Neuronal stem cell (in vitro differentiated cells): ENCODE measurements around the gene SFXN5.

Experiments
- DNase-seq: peaks from one replicate; pipeline ENCODE4 v3.0.0-alpha.2; 2013; ENCODE audit warnings: low spot score
- H2AFZ ChIP-seq: one replicate; pipeline ENCODE4 v1.6.1; 2013; ENCODE audit warnings: mild to moderate bottlenecking, low read length, inconsistent platforms
- H2AK5ac ChIP-seq: 2 replicates; pipeline ENCODE4 v1.6.1; 2013; ENCODE audit warnings: low read depth, mild to moderate bottlenecking, inconsistent platforms, low read length, moderate library complexity, mixed read lengths
- H2BK120ac ChIP-seq: 2 replicates; pipeline ENCODE4 v1.6.1; 2013; ENCODE audit warnings: low read depth, mild to moderate bottlenecking, inconsistent platforms, low read length, moderate library complexity, mixed read lengths
- H2BK12ac ChIP-seq: one replicate; pipeline ENCODE4 v1.6.1; 2013; ENCODE audit warnings: low read length, inconsistent platforms
- H2BK15ac ChIP-seq: 2 replicates; pipeline ENCODE4 v1.6.1; 2013; ENCODE audit warnings: mild to moderate bottlenecking, low read length, inconsistent platforms, mixed read lengths
- H2BK5ac ChIP-seq: one replicate; pipeline ENCODE4 v1.6.1; 2013; ENCODE audit warnings: inconsistent platforms, mild to moderate bottlenecking, low read length, moderate library complexity
- H3K14ac ChIP-seq: one replicate; pipeline ENCODE4 v1.6.1; 2013; ENCODE audit warnings: low read length, inconsistent platforms
- H3K18ac ChIP-seq: 2 replicates; pipeline ENCODE4 v1.6.1; 2013; ENCODE audit warnings: low read length, inconsistent platforms
- H3K23ac ChIP-seq: 2 replicates; pipeline ENCODE4 v1.6.1; 2013; ENCODE audit warnings: low read depth, mild to moderate bottlenecking, mixed read lengths, low read length, inconsistent platforms; ENCODE audit not compliant: poor library complexity
- H3K27ac ChIP-seq: replicated peaks from 3 replicates; pipeline ENCODE4 v1.5.1; 2013; ENCODE audit warnings: low read length, inconsistent platforms
- H3K27me3 ChIP-seq, 3 experiments: 2 replicates each; pipeline ENCODE4 v1.6.1; 2013; ENCODE audit warnings: low read length in 3 of 3, mild to moderate bottlenecking in 2 of 3, inconsistent platforms in 1 of 3, low read depth in 1 of 3, mixed read lengths in 1 of 3, moderate library complexity in 1 of 3; ENCODE audit not compliant: control insufficient read depth in 3 of 3, insufficient read depth in 3 of 3
- H3K36me3 ChIP-seq, 2 donors: replicated peaks in 1 of 2; 2 replicates each; pipeline ENCODE4 v1.6.1; 2013; ENCODE audit warnings: low read length in 2 of 2; ENCODE audit not compliant: control insufficient read depth in 2 of 2, insufficient read depth in 2 of 2
- H3K4ac ChIP-seq: 2 replicates; pipeline ENCODE4 v1.6.1; 2013; ENCODE audit warnings: inconsistent platforms, mild to moderate bottlenecking, low read length, moderate library complexity
- H3K4me1 ChIP-seq, 2 donors: 1 replicate in 1 of 2; 2 replicates in 1 of 2; pipeline ENCODE4 v1.6.1; 2013; ENCODE audit warnings: low read length in 2 of 2, low read depth in 1 of 2; ENCODE audit not compliant: control insufficient read depth in 2 of 2, insufficient read depth in 1 of 2
- H3K4me2 ChIP-seq: one replicate; pipeline ENCODE4 v1.6.1; 2013; ENCODE audit warnings: mild to moderate bottlenecking, low read length, inconsistent platforms; ENCODE audit not compliant: insufficient read depth, poor library complexity, severe bottlenecking
- H3K4me3 ChIP-seq, 2 donors: 2 replicates each; pipeline ENCODE4 v1.5.1; 2013; ENCODE audit warnings: low read length in 2 of 2, mild to moderate bottlenecking in 2 of 2, inconsistent platforms in 1 of 2, moderate library complexity in 1 of 2
- H3K79me1 ChIP-seq: one replicate; pipeline ENCODE4 v1.6.1; 2013; ENCODE audit warnings: low read depth, mild to moderate bottlenecking, inconsistent platforms, low read length, moderate library complexity
- H3K9ac ChIP-seq: one replicate; pipeline ENCODE4 v1.6.1; 2013; ENCODE audit warnings: mild to moderate bottlenecking, low read depth, low read length, inconsistent platforms; ENCODE audit not compliant: poor library complexity
- H3K9me3 ChIP-seq, 2 donors: replicated peaks in 1 of 2; 2 replicates each; pipeline versions ENCODE3 to v1.6.1; 2013; ENCODE audit warnings: low read length in 2 of 2, mild to moderate bottlenecking in 2 of 2, inconsistent platforms in 1 of 2, low read depth in 1 of 2, mixed read lengths in 1 of 2, moderate library complexity in 1 of 2; ENCODE audit not compliant: control insufficient read depth in 2 of 2, insufficient read depth in 1 of 2
- H4K8ac ChIP-seq: one replicate; pipeline ENCODE4 v1.6.1; 2013; ENCODE audit warnings: low read depth, mild to moderate bottlenecking, inconsistent platforms, low read length, moderate library complexity
- H4K91ac ChIP-seq: one replicate; pipeline ENCODE4 v1.6.1; 2013; ENCODE audit warnings: low read length, low read depth, mild to moderate bottlenecking, inconsistent platforms; ENCODE audit not compliant: poor library complexity
- WGBS, 2 donors: extraction: QIAGEN DNeasy Blood & Tissue Kit; methylation state at CpG; one replicate each; pipeline ENCODE4 v1.1.7; 2013; ENCODE audit warnings: missing lambda C conversion rate in 2 of 2, mixed read lengths in 1 of 2; ENCODE audit not compliant: insufficient read length in 2 of 2, insufficient replicate concordance in 1 of 2; ENCODE audit errors: extremely low coverage in 2 of 2; 5-methylcytosine and 5-hydroxymethylcytosine counted together

Gene SFXN5

DNA sequence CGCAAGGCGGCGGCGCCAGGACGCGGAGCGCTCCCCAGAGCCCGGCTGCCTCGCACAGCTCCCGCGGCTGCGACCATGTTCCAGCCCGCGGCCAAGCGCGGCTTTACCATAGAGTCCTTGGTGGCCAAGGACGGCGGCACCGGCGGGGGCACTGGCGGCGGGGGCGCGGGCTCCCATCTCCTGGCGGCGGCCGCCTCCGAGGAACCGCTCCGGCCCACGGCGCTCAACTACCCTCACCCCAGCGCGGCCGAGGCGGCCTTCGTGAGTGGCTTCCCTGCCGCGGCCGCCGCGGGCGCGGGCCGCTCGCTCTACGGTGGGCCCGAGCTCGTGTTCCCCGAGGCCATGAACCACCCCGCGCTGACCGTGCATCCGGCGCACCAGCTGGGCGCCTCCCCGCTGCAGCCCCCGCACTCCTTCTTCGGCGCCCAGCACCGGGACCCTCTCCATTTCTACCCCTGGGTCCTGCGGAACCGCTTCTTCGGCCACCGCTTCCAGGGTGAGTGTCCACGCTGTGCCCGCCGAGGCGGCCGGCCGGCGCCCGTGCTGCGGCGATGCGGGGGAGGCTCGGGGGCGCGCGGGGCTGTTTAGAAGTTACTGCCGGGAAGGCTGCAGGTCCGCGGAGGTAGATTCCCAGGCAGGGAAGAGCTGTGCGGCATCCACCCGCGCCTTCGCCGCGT, 153.5 kb downstream of the SFXN5 start:
- Histone ChIP-seq H3K9me3 (peaks cover 1 to 5% of the 10 kb centered on the region in 2 donors), H4K91ac (no peak overlapping the region), H3K9ac (peak overlapping the region; percentile 82), H3K4ac (no peak overlapping the region), H2AK5ac (peak overlapping the region; percentile 51), H3K27me3 (peaks cover 17 to 98% (median 90%) of the 10 kb centered on the region in 3 experiments), H3K23ac (peak overlapping the region; percentile 59), H2BK12ac (peak overlapping the region; percentile 42), H3K18ac (peak overlapping the region; percentile 74), H2BK5ac (peak overlapping the region; percentile 40), H3K79me1 (peaks cover 3% of the 10 kb centered on the region), H3K4me2 (peak overlapping the region; percentile 85), H3K14ac (no peak overlapping the region), H2BK120ac (peak overlapping the region; percentile 23), H2AFZ (peak overlapping the region; percentile 87), H3K4me1 (peaks cover 8 to 28% of the 10 kb centered on the region in 2 donors), H3K27ac (no peak overlapping the region), H3K4me3 (peak overlapping the region in 1 of 2 donors; percentile 76), H3K36me3 (peaks cover 0 to 2% of the 10 kb centered on the region in 2 donors), H4K8ac (no peak overlapping the region), H2BK15ac (peak overlapping the region; percentile 61)
- WGBS, 2 donors, result no CpG with 5 or more reads among the region's 89 CpGs
- no peak for DNase-seq

DNA sequence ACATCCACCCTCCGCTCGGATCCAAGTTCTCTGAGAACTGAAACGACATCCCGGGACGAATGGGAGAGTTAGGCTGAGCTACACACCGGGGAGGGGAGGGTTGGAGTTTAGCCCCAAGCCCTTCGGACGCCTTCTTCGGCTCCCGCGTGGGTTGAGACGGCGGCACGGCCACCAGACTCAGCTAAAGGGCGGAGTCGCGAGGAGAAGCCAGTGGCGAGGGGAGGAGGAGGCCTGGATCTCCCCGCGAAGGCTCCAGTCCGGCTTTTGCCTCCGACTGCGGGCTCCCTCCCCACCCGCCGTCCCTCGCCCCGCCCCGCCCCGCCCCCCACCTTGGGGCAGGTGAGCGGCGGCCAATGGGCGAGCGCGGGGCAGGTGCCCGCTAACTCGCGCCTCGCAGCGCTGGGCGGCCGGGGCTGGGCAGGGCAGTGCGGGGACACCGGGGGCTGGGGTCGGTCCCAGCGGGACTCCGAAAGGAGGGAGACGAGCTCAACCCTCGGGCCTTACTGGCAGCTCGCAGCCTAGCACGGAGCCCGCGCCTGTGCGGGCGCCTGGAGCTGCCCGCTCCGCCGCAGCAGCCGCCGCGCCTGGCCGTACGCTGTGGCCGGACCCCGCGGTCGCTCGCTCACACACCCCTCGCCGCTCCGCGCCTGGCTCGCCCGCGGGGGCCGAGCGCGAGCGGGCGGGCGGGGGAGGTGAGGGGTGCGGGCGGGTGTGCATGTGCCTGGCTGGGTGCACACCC, 154.2 kb downstream of the SFXN5 start, which contains the start of gene EMX1:
TSS of gene EMX1 (plus strand) at position 382 of the 739 bp plus-strand sequence. CDS start at position 716, 334 bp downstream.
- DNase-seq, result peak; percentile 83
- Histone ChIP-seq H2BK120ac (peak within 1 kb of the TSS; percentile 97), H4K8ac (no peak within 1 kb of the TSS), H2AFZ (peak within 1 kb of the TSS; percentile 87), H2BK12ac (peak within 1 kb of the TSS; percentile 42), H3K27ac (no peak within 1 kb of the TSS), H2AK5ac (peak within 1 kb of the TSS; percentile 82), H3K9ac (peak within 1 kb of the TSS; percentile 94), H3K18ac (peak within 1 kb of the TSS; percentile 86), H3K36me3 (peaks cover 0 to 2% of the 10 kb centered on the region in 2 donors), H3K4me1 (peaks cover 8 to 28% of the 10 kb centered on the region in 2 donors), H3K79me1 (peaks cover 3% of the 10 kb centered on the region), H3K4ac (peak within 1 kb of the TSS; percentile 66), H2BK15ac (peak within 1 kb of the TSS; percentile 95), H3K14ac (peak within 1 kb of the TSS; percentile 49), H3K4me3 (peak within 1 kb of the TSS in 1 of 2 donors; percentile 78), H3K27me3 (peaks cover 13 to 98% (median 83%) of the 10 kb centered on the region in 3 experiments), H3K9me3 (no peaks in the 10 kb centered on the region), H3K4me2 (peak within 1 kb of the TSS; percentile 91), H3K23ac (peak within 1 kb of the TSS; percentile 59), H4K91ac (peak within 1 kb of the TSS; percentile 90), H2BK5ac (peak within 1 kb of the TSS; percentile 90)
- no CpG with 5 or more reads among the region's 82 CpGs for WGBS, 2 donors

- peak overlapping the region; percentile 49 for H3K14ac ChIP-seq
- peak overlapping the region; percentile 91 for H3K4me2 ChIP-seq
- H4K8ac ChIP-seq, result no peak overlapping the region
- peak overlapping the region in 1 of 2 donors; percentile 78 for H3K4me3 ChIP-seq
- H3K9ac ChIP-seq, result peak overlapping the region; percentile 94
- H3K36me3 ChIP-seq, result no peaks in the 10 kb centered on the region
- H3K27me3 ChIP-seq, result peaks cover 13 to 98% (median 79%) of the 10 kb centered on the region in 3 experiments
- H3K9me3 ChIP-seq, result no peaks in the 10 kb centered on the region
- H2BK12ac ChIP-seq, result no peak overlapping the region
- H3K23ac ChIP-seq, result peak overlapping the region; percentile 59
- H2BK120ac ChIP-seq, result peak overlapping the region; percentile 97
- WGBS, 2 donors, result no CpG with 5 or more reads among the region's 29 CpGs
- H2BK15ac ChIP-seq, result peak overlapping the region; percentile 95
- peak overlapping the region; percentile 87 for H2AFZ ChIP-seq
- H2AK5ac ChIP-seq, result peak overlapping the region; percentile 82
- no peak overlapping the region for H3K27ac ChIP-seq
- H3K4ac ChIP-seq, result no peak overlapping the region
- H3K79me1 ChIP-seq, result peaks cover 3% of the 10 kb centered on the region
- peak overlapping the region; percentile 90 for H4K91ac ChIP-seq
- H3K18ac ChIP-seq, result peak overlapping the region; percentile 86
- H3K4me1 ChIP-seq, result peaks cover 8 to 28% of the 10 kb centered on the region in 2 donors
- H2BK5ac ChIP-seq, result peak overlapping the region; percentile 90
- no peak for DNase-seq
Measured at GRCh38 chr2:72916743-72917137, 154.8 kb downstream of the SFXN5 start.
